ENCODE results near the gene ANKRD39.

GRCh38 chr2:96825057-96825456, 32.8 kb downstream of the ANKRD39 start:
- TF ChIP-seq CTCF (conservative IDR thresholded peaks at IDR 0.05; ENCODE audit: low read depth, low read length) (no peak), EZH2 (IDR thresholded peaks at IDR 0.05; ENCODE audit: low read length, unreplicated experiment) (no peak)

Measured in PC-3 (cell line).